Measurements from ENCODE around the gene TMEM161A. TPM values are rescaled to one million over a fixed set of nuclear protein-coding genes. Genes with fewer than 3 reads are reported as not detected.

Gene TMEM161A
- total and polyA plus RNA-seq, 2 of the 13 experiments (the other 11 are each of a cell fraction or from before 2014, with no cell fraction given) = 25.9 to 31.4 TPM

GRCh38 chr19:19138109-19138981 is at the start of gene TMEM161A (continued):
- TF ChIP-seq ZNF484 (CRISPR knock-in tag; IDR thresholded peaks at IDR 0.05; ENCODE audit: borderline replicate concordance, low read depth) (no peak), ZNF766 (CRISPR knock-in tag; IDR thresholded peaks at IDR 0.05; ENCODE audit: borderline replicate concordance) (no peak), ZMAT3 (CRISPR knock-in tag; conservative IDR thresholded peaks at IDR 0.05) (0 out of 2 replicates have a peak, but pooled peaks have one; percentile 86), ZNF205 (CRISPR knock-in tag; IDR thresholded peaks at IDR 0.05) (no peak), CTCF (CRISPR knock-in tag; IDR thresholded peaks at IDR 0.05) (no peak), ZFX (CRISPR knock-in tag; IDR thresholded peaks at IDR 0.05; ENCODE audit: low read depth) (peak; percentile 95), TAF15 (IDR thresholded peaks at IDR 0.05; ENCODE audit: low read depth, low read length, poor library complexity, severe bottlenecking) (no peak), ZNF558 (CRISPR knock-in tag; IDR thresholded peaks at IDR 0.05; ENCODE audit: borderline replicate concordance) (no peak), EED (CRISPR knock-in tag; IDR thresholded peaks at IDR 0.05) (no peak), TEAD2 (CRISPR knock-in tag; IDR thresholded peaks at IDR 0.05) (no peak), WIZ (CRISPR knock-in tag; IDR thresholded peaks at IDR 0.05) (no peak), DDIT3 (CRISPR knock-in tag; IDR thresholded peaks at IDR 0.05) (no peak), ZNF224 (CRISPR knock-in tag; IDR thresholded peaks at IDR 0.05) (no peak), BORCS8-MEF2B (CRISPR knock-in tag; IDR thresholded peaks at IDR 0.05) (no peak), CEBPZ (IDR thresholded peaks at IDR 0.05; ENCODE audit: low read length) (no peak), ZBTB7B (CRISPR knock-in tag; IDR thresholded peaks at IDR 0.05) (0 out of 2 replicates have a peak, but pooled peaks have one; percentile 53), ZMYM2 (CRISPR knock-in tag; IDR thresholded peaks at IDR 0.05) (no peak), IRX3 (CRISPR knock-in tag; IDR thresholded peaks at IDR 0.05; ENCODE audit: borderline replicate concordance, low read depth) (no peak)
- TF ChIP-seq, protein P1, sequence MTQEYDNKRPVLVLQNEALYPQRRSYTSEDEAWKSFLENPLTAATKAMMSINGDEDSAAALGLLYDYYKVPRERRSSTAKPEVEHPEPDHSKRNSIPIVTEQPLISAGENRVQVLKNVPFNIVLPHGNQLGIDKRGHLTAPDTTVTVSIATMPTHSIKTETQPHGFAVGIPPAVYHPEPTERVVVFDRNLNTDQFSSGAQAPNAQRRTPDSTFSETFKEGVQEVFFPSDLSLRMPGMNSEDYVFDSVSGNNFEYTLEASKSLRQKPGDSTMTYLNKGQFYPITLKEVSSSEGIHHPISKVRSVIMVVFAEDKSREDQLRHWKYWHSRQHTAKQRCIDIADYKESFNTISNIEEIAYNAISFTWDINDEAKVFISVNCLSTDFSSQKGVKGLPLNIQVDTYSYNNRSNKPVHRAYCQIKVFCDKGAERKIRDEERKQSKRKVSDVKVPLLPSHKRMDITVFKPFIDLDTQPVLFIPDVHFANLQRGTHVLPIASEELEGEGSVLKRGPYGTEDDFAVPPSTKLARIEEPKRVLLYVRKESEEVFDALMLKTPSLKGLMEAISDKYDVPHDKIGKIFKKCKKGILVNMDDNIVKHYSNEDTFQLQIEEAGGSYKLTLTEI (CRISPR knock-in tag; conservative IDR thresholded peaks at IDR 0.05) = no peak
- TF ChIP-seq, protein P2, sequence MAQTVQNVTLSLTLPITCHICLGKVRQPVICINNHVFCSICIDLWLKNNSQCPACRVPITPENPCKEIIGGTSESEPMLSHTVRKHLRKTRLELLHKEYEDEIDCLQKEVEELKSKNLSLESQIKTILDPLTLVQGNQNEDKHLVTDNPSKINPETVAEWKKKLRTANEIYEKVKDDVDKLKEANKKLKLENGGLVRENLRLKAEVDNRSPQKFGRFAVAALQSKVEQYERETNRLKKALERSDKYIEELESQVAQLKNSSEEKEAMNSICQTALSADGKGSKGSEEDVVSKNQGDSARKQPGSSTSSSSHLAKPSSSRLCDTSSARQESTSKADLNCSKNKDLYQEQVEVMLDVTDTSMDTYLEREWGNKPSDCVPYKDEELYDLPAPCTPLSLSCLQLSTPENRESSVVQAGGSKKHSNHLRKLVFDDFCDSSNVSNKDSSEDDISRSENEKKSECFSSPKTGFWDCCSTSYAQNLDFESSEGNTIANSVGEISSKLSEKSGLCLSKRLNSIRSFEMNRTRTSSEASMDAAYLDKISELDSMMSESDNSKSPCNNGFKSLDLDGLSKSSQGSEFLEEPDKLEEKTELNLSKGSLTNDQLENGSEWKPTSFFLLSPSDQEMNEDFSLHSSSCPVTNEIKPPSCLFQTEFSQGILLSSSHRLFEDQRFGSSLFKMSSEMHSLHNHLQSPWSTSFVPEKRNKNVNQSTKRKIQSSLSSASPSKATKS (CRISPR knock-in tag; IDR thresholded peaks at IDR 0.05) = no peak
